GM21619 (cell line): ENCODE data around the gene CLDN18.
A peak's percentile ranks its signal among the peaks of the same experiment; 100 is the strongest.

Experiments
- ATAC-seq: cut with Tn5 transposase; IDR thresholded peaks from one replicate; pipeline ENCODE4 v1.9.1; 2021; ENCODE audit not compliant: unreplicated experiment

Gene CLDN18

GRCh38 chr3:138060792-138061191 is 50.8 kb downstream of the CLDN18 start:
- peak; percentile 67 for ATAC-seq

- no peak for ATAC-seq
Observed at GRCh38 chr3:138062037-138062436, 52.1 kb downstream of the CLDN18 start.

- no peak for ATAC-seq
Observed at GRCh38 chr3:138062626-138063025, 52.7 kb downstream of the CLDN18 start.

- ATAC-seq: no peak
Observed at GRCh38 chr3:138063416-138063815, 53.5 kb downstream of the CLDN18 start.

- no peak for ATAC-seq
Observed at GRCh38 chr3:138065949-138066348, 56.0 kb downstream of the CLDN18 start.

GRCh38 chr3:138066383-138066782 is 56.4 kb downstream of the CLDN18 start:
- ATAC-seq: peak; percentile 93

GRCh38 chr3:138066972-138067371 is 57.0 kb downstream of the CLDN18 start:
- ATAC-seq: no peak

- no peak for ATAC-seq
Observed at GRCh38 chr3:138068046-138068445, 58.1 kb downstream of the CLDN18 start.

- peak; percentile 52 for ATAC-seq
Observed at GRCh38 chr3:138068579-138069174, 58.7 kb downstream of the CLDN18 start.

GRCh38 chr3:138070006-138070405 is 60.0 kb downstream of the CLDN18 start:
- no peak for ATAC-seq

- no peak for ATAC-seq
Observed at GRCh38 chr3:138072796-138073195, 62.8 kb downstream of the CLDN18 start.

- ATAC-seq: no peak
Observed at GRCh38 chr3:138078096-138078495, 68.1 kb downstream of the CLDN18 start.

GRCh38 chr3:138078901-138079344 is 69.0 kb downstream of the CLDN18 start:
- ATAC-seq: no peak

- no peak for ATAC-seq
Observed at GRCh38 chr3:138079901-138080300, 69.9 kb downstream of the CLDN18 start.

- no peak for ATAC-seq
Observed at GRCh38 chr3:138081371-138082084, 71.6 kb downstream of the CLDN18 start.

GRCh38 chr3:138082085-138082991 is 72.4 kb downstream of the CLDN18 start:
- ATAC-seq: peak; percentile 59

GRCh38 chr3:138082992-138083386 is 73.0 kb downstream of the CLDN18 start:
- peak; percentile 24 for ATAC-seq
